KMS-11 (cell line): ENCODE measurements around the gene FAM13A.
"Not testable (repeated sequence)": the region's sequence is repeated elsewhere in the genome, so short reads cannot be mapped to it uniquely, and the experiment has no call there.

Experiments
- H2AFZ ChIP-seq: fragments of 200-600 bp; sonication (generic); 2 replicates; pipeline ENCODE4 v1.6.1; 2016; ENCODE audit warnings: antibody characterized with exemption, mixed run types, low read depth
- H3K27ac ChIP-seq: fragments of 200-600 bp; sonication (generic); 2 replicates; pipeline ENCODE4 v1.6.1; 2016; ENCODE audit warnings: mild to moderate bottlenecking, mixed run types
- H3K27me3 ChIP-seq: fragments of 200-600 bp; sonication (generic); 2 replicates; pipeline ENCODE4 v1.6.1; 2017; ENCODE audit warnings: mild to moderate bottlenecking, low read depth, mixed run types, moderate library complexity; ENCODE audit not compliant: insufficient read depth
- H3K36me3 ChIP-seq: fragments of 200-600 bp; sonication (generic); 2 replicates; pipeline ENCODE4 v1.6.1; 2017; ENCODE audit warnings: mild to moderate bottlenecking, mixed run types; ENCODE audit not compliant: insufficient read depth
- H3K4me1 ChIP-seq: fragments of 200-600 bp; sonication (generic); 2 replicates; pipeline ENCODE4 v1.6.1; 2016; ENCODE audit warnings: mild to moderate bottlenecking, low read depth, mixed run types; ENCODE audit not compliant: poor library complexity, severe bottlenecking
- H3K4me2 ChIP-seq: fragments of 200-600 bp; sonication (generic); 2 replicates; pipeline ENCODE4 v1.7.0; 2016; ENCODE audit warnings: mild to moderate bottlenecking, mixed run types
- H3K4me3 ChIP-seq: fragments of 200-600 bp; sonication (generic); IDR thresholded peaks from 2 replicates; pipeline ENCODE4 v1.6.1; 2017; ENCODE audit warnings: low read depth, low read length, mixed read lengths; ENCODE audit not compliant: insufficient read depth
- H3K79me2 ChIP-seq: fragments of 200-600 bp; sonication (generic); 2 replicates; pipeline ENCODE4 v1.6.1; 2016; ENCODE audit warnings: low read depth, mixed run types; ENCODE audit not compliant: insufficient read depth
- H3K9ac ChIP-seq: fragments of 200-600 bp; sonication (generic); 2 replicates; pipeline ENCODE4 v1.6.1; 2016; ENCODE audit warnings: mild to moderate bottlenecking, mixed run types
- H4K20me1 ChIP-seq: fragments of 200-600 bp; sonication (generic); 2 replicates; pipeline ENCODE4 v1.6.1; 2016; ENCODE audit warnings: mild to moderate bottlenecking, mixed run types; ENCODE audit not compliant: insufficient read depth
- CTCF ChIP-seq: fragments of 200-600 bp; sonication (generic); conservative IDR thresholded peaks from 2 replicates; pipeline ENCODE4 v1.6.1; 2017; ENCODE audit warnings: low read depth, mild to moderate bottlenecking, antibody characterized with exemption, low read length, moderate library complexity, mixed read lengths

FAM13A gene

GRCh38 chr4:88897752-88898151, 159.2 kb downstream of the FAM13A start:
- Histone ChIP-seq H3K4me1 (no peaks in the 10 kb centered on the region), H3K27ac (no peak overlapping the region), H3K27me3 (no peaks in the 10 kb centered on the region), H3K79me2 (no peaks in the 10 kb centered on the region), H2AFZ (no peak overlapping the region), H4K20me1 (no peaks in the 10 kb centered on the region), H3K9ac (no peak overlapping the region), H3K4me2 (no peak overlapping the region), H3K4me3 (no peak overlapping the region), H3K36me3 (no peaks in the 10 kb centered on the region)
- TF ChIP-seq CTCF, result no peak

DNA sequence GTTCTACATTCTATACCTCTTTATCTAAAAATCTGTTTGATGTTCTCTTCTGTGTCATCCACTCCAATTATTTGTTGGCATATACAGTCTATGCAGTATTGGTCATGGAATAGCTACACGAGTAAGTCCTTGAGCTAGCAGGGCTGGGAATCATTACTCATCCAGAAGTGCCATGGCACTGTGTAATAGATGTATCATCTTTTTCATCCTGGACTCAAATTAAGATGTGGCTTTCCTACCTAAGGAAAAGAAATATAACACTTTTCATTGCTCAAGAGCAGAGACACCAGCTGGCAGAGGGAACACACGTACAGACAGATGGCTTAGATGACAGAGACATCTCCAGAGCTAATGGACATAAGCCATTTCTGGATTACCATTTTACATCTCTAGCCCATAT, 159.8 kb downstream of the FAM13A start:
- Histone ChIP-seq H3K27ac (no peak overlapping the region), H3K36me3 (no peaks in the 10 kb centered on the region), H3K79me2 (no peaks in the 10 kb centered on the region), H3K27me3 (no peaks in the 10 kb centered on the region), H2AFZ (no peak overlapping the region), H4K20me1 (no peaks in the 10 kb centered on the region), H3K9ac (no peak overlapping the region), H3K4me2 (no peak overlapping the region), H3K4me3 (no peak overlapping the region), H3K4me1 (no peaks in the 10 kb centered on the region)
- no peak for TF ChIP-seq CTCF

- Histone ChIP-seq H3K79me2 (no peaks in the 10 kb centered on the region), H4K20me1 (no peaks in the 10 kb centered on the region), H3K4me3 (no peak overlapping the region), H2AFZ (no peak overlapping the region), H3K36me3 (no peaks in the 10 kb centered on the region), H3K4me2 (no peak overlapping the region), H3K4me1 (no peaks in the 10 kb centered on the region), H3K9ac (no peak overlapping the region), H3K27me3 (no peaks in the 10 kb centered on the region), H3K27ac (no peak overlapping the region)
- no peak for TF ChIP-seq CTCF
Measured at GRCh38 chr4:88893961-88894360, 163.0 kb downstream of the FAM13A start.

DNA sequence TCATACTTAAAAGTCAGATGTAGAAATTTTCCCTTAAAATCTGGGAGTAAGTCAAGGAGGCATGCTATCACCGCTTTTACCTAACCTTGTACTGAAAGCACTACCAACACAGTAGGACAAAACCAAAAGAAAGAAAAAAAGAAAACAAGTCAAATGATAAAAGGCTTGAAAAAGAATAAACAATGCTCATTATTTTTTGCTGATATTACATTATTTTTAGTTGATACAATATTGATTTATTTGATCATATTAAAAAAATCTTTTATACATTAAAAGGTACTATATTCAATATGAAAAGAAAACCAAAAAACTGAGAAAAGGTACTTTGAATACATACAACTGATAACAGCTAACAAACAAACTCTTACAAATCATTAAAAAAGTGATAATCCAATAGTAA, 164.3 kb downstream of the FAM13A start:
- H3K79me2 ChIP-seq, result no peaks in the 10 kb centered on the region
- no peaks in the 10 kb centered on the region for H3K4me1 ChIP-seq
- H2AFZ ChIP-seq, result no peak overlapping the region
- H3K27me3 ChIP-seq, result no peaks in the 10 kb centered on the region
- H3K9ac ChIP-seq, result no peak overlapping the region
- H3K27ac ChIP-seq, result no peak overlapping the region
- H3K36me3 ChIP-seq, result no peaks in the 10 kb centered on the region
- H3K4me3 ChIP-seq, result no peak overlapping the region
- H3K4me2 ChIP-seq, result no peak overlapping the region
- no peak for TF ChIP-seq CTCF
- H4K20me1 ChIP-seq, result no peaks in the 10 kb centered on the region

GRCh38 chr4:88891636-88892035, 165.3 kb downstream of the FAM13A start:
- no peaks in the 10 kb centered on the region for H3K27me3 ChIP-seq
- H3K4me1 ChIP-seq, result no peaks in the 10 kb centered on the region
- H3K79me2 ChIP-seq, result no peaks in the 10 kb centered on the region
- no peak for TF ChIP-seq CTCF
- H3K4me2 ChIP-seq, result no peak overlapping the region
- no peak overlapping the region for H3K9ac ChIP-seq
- H2AFZ ChIP-seq, result no peak overlapping the region
- H3K4me3 ChIP-seq, result no peak overlapping the region
- no peaks in the 10 kb centered on the region for H4K20me1 ChIP-seq
- H3K36me3 ChIP-seq, result no peaks in the 10 kb centered on the region
- H3K27ac ChIP-seq, result no peak overlapping the region

DNA sequence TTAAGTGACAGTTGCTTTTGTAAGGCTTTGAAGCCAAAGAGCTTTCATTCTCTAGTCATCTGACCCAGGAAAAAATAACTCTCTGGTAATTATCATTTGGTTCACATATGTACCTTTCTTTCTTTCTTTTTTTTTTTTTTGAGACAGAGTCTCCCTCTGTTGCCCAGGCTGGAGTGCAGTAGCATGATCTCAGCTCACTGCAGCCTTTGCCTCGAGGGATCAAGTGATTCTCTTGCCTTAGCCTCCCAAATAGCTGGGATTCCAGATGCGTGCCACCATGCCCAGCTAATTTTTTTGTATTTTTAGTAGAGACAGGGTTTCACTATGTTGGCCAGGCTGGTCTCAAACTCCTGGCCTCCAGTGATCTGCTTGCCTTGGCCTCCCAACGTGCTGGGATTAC, 169.6 kb downstream of the FAM13A start:
- not testable (repeated sequence) for H3K4me3 ChIP-seq, H3K4me1 ChIP-seq, H3K9ac ChIP-seq, H3K27me3 ChIP-seq, H3K27ac ChIP-seq, H4K20me1 ChIP-seq, H3K79me2 ChIP-seq, H2AFZ ChIP-seq, H3K36me3 ChIP-seq, H3K4me2 ChIP-seq
